ENCODE data around the gene PLEKHA7. TPM values are rescaled to one million over a fixed set of nuclear protein-coding genes. Genes with fewer than 3 reads are reported as not detected.
A peak's percentile ranks its signal among the peaks of the same experiment; 100 is the strongest.

Gene PLEKHA7
- polyA plus RNA-seq, 6 donors from 2014 or later: 0.15 to 0.16 TPM; not detected in 4

- Mint-ChIP-seq H3K4me1 (no peaks in the 10 kb centered on the region), H3K36me3 (no peaks in the 10 kb centered on the region), H3K9me3 (no peaks in the 10 kb centered on the region), H3K27me3 (no peaks in the 10 kb centered on the region), H3K4me3 (no peak overlapping the region), H3K27ac (no peak overlapping the region)
- DNase-seq (no peak), ATAC-seq (ENCODE audit: low read depth in 2 of 2) (no peak)
These were observed 157.0 kb downstream of the PLEKHA7 start for GRCh38 chr11:16857186-16857585.

GRCh38 chr11:16856022-16856471, 158.2 kb downstream of the PLEKHA7 start:
- Mint-ChIP-seq H3K36me3 (no peaks in the 10 kb centered on the region), H3K4me1 (no peaks in the 10 kb centered on the region), H3K27me3 (no peaks in the 10 kb centered on the region), H3K9me3 (no peaks in the 10 kb centered on the region), H3K4me3 (no peak overlapping the region), H3K27ac (no peak overlapping the region)
- no peak for DNase-seq
- no peak for ATAC-seq (ENCODE audit: low read depth in 2 of 2)

GRCh38 chr11:16854979-16855378, 159.2 kb downstream of the PLEKHA7 start:
- no peaks in the 10 kb centered on the region for H3K4me1 Mint-ChIP-seq
- H3K9me3 Mint-ChIP-seq: no peaks in the 10 kb centered on the region
- DNase-seq (no peak), ATAC-seq (ENCODE audit: low read depth in 2 of 2) (no peak)
- H3K36me3 Mint-ChIP-seq: no peaks in the 10 kb centered on the region
- H3K27ac Mint-ChIP-seq: no peak overlapping the region
- no peaks in the 10 kb centered on the region for H3K27me3 Mint-ChIP-seq
- no peak overlapping the region for H3K4me3 Mint-ChIP-seq

- Mint-ChIP-seq H3K9me3 (no peaks in the 10 kb centered on the region), H3K27me3 (no peaks in the 10 kb centered on the region), H3K4me1 (no peaks in the 10 kb centered on the region), H3K27ac (peak overlapping the region in 1 of 6 donors; percentile 13), H3K4me3 (no peak overlapping the region), H3K36me3 (no peaks in the 10 kb centered on the region)
- ATAC-seq (ENCODE audit: low read depth in 2 of 2) (no peak), DNase-seq (no peak)
These were observed 160.4 kb downstream of the PLEKHA7 start for GRCh38 chr11:16853859-16854258.

GRCh38 chr11:16853266-16853665, 160.9 kb downstream of the PLEKHA7 start:
- Mint-ChIP-seq H3K4me1 (no peaks in the 10 kb centered on the region), H3K4me3 (no peak overlapping the region), H3K27me3 (no peaks in the 10 kb centered on the region), H3K9me3 (no peaks in the 10 kb centered on the region), H3K27ac (no peak overlapping the region), H3K36me3 (no peaks in the 10 kb centered on the region)
- no peak for DNase-seq
- ATAC-seq (ENCODE audit: low read depth in 2 of 2): no peak

GRCh38 chr11:16846305-16846704, 167.9 kb downstream of the PLEKHA7 start:
- Mint-ChIP-seq H3K4me1 (no peaks in the 10 kb centered on the region), H3K27me3 (no peaks in the 10 kb centered on the region), H3K36me3 (no peaks in the 10 kb centered on the region), H3K4me3 (no peak overlapping the region), H3K9me3 (peaks cover 0 to 1% (median 0%) of the 10 kb centered on the region in 7 donors), H3K27ac (no peak overlapping the region)
- ATAC-seq (ENCODE audit: low read depth in 2 of 2) (no peak), DNase-seq (no peak)

GRCh38 chr11:16844268-16844771, 169.9 kb downstream of the PLEKHA7 start:
- no peak for DNase-seq
- Mint-ChIP-seq H3K9me3 (peaks cover 0 to 1% (median 0%) of the 10 kb centered on the region in 7 donors), H3K4me3 (no peak overlapping the region), H3K4me1 (no peaks in the 10 kb centered on the region), H3K36me3 (no peaks in the 10 kb centered on the region), H3K27me3 (no peaks in the 10 kb centered on the region), H3K27ac (no peak overlapping the region)
- no peak for ATAC-seq (ENCODE audit: low read depth in 2 of 2)

- Mint-ChIP-seq H3K27me3 (no peaks in the 10 kb centered on the region), H3K27ac (no peak overlapping the region), H3K4me1 (no peaks in the 10 kb centered on the region), H3K4me3 (no peak overlapping the region), H3K9me3 (peaks cover 0 to 1% (median 0%) of the 10 kb centered on the region in 7 donors), H3K36me3 (no peaks in the 10 kb centered on the region)
- ATAC-seq (ENCODE audit: low read depth in 2 of 2) (no peak), DNase-seq (no peak)
These were observed 170.9 kb downstream of the PLEKHA7 start for GRCh38 chr11:16843294-16843693.

- Mint-ChIP-seq H3K36me3 (no peaks in the 10 kb centered on the region), H3K4me3 (no peak overlapping the region), H3K4me1 (no peaks in the 10 kb centered on the region), H3K27ac (no peak overlapping the region), H3K27me3 (no peaks in the 10 kb centered on the region), H3K9me3 (no peaks in the 10 kb centered on the region)
- ATAC-seq (ENCODE audit: low read depth in 2 of 2): no peak
- no peak for DNase-seq
These were observed 172.2 kb downstream of the PLEKHA7 start for GRCh38 chr11:16841984-16842383.

- Mint-ChIP-seq H3K27ac (no peak overlapping the region), H3K9me3 (no peaks in the 10 kb centered on the region), H3K4me1 (no peaks in the 10 kb centered on the region), H3K27me3 (no peaks in the 10 kb centered on the region), H3K36me3 (no peaks in the 10 kb centered on the region), H3K4me3 (no peak overlapping the region)
- ATAC-seq (ENCODE audit: low read depth in 2 of 2): no peak
- no peak for DNase-seq
These were observed 172.7 kb downstream of the PLEKHA7 start for GRCh38 chr11:16841481-16841880.

GRCh38 chr11:16840951-16841350, 173.3 kb downstream of the PLEKHA7 start:
- no peaks in the 10 kb centered on the region for H3K27me3 Mint-ChIP-seq
- DNase-seq: no peak
- no peak overlapping the region for H3K27ac Mint-ChIP-seq
- H3K36me3 Mint-ChIP-seq: no peaks in the 10 kb centered on the region
- H3K4me3 Mint-ChIP-seq: no peak overlapping the region
- ATAC-seq (ENCODE audit: low read depth in 2 of 2): no peak
- H3K9me3 Mint-ChIP-seq: no peaks in the 10 kb centered on the region
- H3K4me1 Mint-ChIP-seq: no peaks in the 10 kb centered on the region

- DNase-seq (no peak), ATAC-seq (ENCODE audit: low read depth in 2 of 2) (no peak)
- Mint-ChIP-seq H3K27me3 (no peaks in the 10 kb centered on the region), H3K4me3 (no peak overlapping the region), H3K27ac (peak overlapping the region in 1 of 6 donors; percentile 11), H3K4me1 (no peaks in the 10 kb centered on the region), H3K36me3 (no peaks in the 10 kb centered on the region), H3K9me3 (no peaks in the 10 kb centered on the region)
These were observed 174.4 kb downstream of the PLEKHA7 start for GRCh38 chr11:16839821-16840220.

- Mint-ChIP-seq H3K4me1 (no peaks in the 10 kb centered on the region), H3K36me3 (no peaks in the 10 kb centered on the region), H3K4me3 (no peak overlapping the region), H3K27me3 (no peaks in the 10 kb centered on the region), H3K9me3 (no peaks in the 10 kb centered on the region), H3K27ac (peak overlapping the region in 1 of 6 donors; percentile 48)
- ATAC-seq (ENCODE audit: low read depth in 2 of 2) (no peak), DNase-seq (no peak)
These were observed 179.8 kb downstream of the PLEKHA7 start for GRCh38 chr11:16834384-16834783.

- Mint-ChIP-seq H3K27ac (no peak overlapping the region), H3K9me3 (no peaks in the 10 kb centered on the region), H3K36me3 (no peaks in the 10 kb centered on the region), H3K27me3 (no peaks in the 10 kb centered on the region), H3K4me3 (no peak overlapping the region), H3K4me1 (no peaks in the 10 kb centered on the region)
- ATAC-seq (ENCODE audit: low read depth in 2 of 2) (no peak), DNase-seq (no peak)
These were observed 181.2 kb downstream of the PLEKHA7 start for GRCh38 chr11:16833026-16833425.

GRCh38 chr11:16832193-16832539, 182.0 kb downstream of the PLEKHA7 start:
- no peak for DNase-seq
- H3K36me3 Mint-ChIP-seq: no peaks in the 10 kb centered on the region
- no peaks in the 10 kb centered on the region for H3K9me3 Mint-ChIP-seq
- H3K27ac Mint-ChIP-seq: no peak overlapping the region
- no peak for ATAC-seq (ENCODE audit: low read depth in 2 of 2)
- no peaks in the 10 kb centered on the region for H3K4me1 Mint-ChIP-seq
- no peaks in the 10 kb centered on the region for H3K27me3 Mint-ChIP-seq
- no peak overlapping the region for H3K4me3 Mint-ChIP-seq
